Erythroblast (primary cell): ENCODE results near the gene CPHXL2.

ENCODE experiments used
- DNase-seq, 2 experiments: peaks; one replicate each; lab custom pipeline; 2025; lab: John Stamatoyannopoulos, UW
- GATA1 ChIP-seq: IDR thresholded peaks from 2 replicates; pipeline ENCODE4 v1.6.1; 2011; ENCODE audit warnings: low read depth, mild to moderate bottlenecking, control low read depth, low read length, moderate library complexity
- POLR2A ChIP-seq: IDR thresholded peaks from 2 replicates; pipeline ENCODE4 v1.6.1; 2011; ENCODE audit warnings: mild to moderate bottlenecking, low read length

The CPHXL2 gene

GRCh38 chr16:75622761-75623605 is 53.8 kb downstream of the CPHXL2 start, which contains the start of gene ADAT1:
TSS of gene ADAT1 (minus strand) at chr16:75623281. CDS start at chr16:75620799, 2,482 bp downstream.
- TF ChIP-seq POLR2A: peak; percentile 96
- no peak for TF ChIP-seq GATA1

GRCh38 chr16:75621170-75621477 is 55.7 kb downstream of the CPHXL2 start:
- TF ChIP-seq POLR2A (no peak), GATA1 (peak; percentile 25)
- peak; percentile 89 to 92 for DNase-seq

More at GRCh38 chr16:75622761-75623605, 53.8 kb downstream of the CPHXL2 start, which contains the start of gene ADAT1:
- DNase-seq: peak; percentile 98 to 99

- DNase-seq: peak; percentile 82 to 88
- TF ChIP-seq POLR2A: no peak
- no peak for TF ChIP-seq GATA1
These were observed 56.3 kb downstream of the CPHXL2 start for GRCh38 chr16:75620326-75621169.

- DNase-seq: no peak
- TF ChIP-seq POLR2A (no peak), GATA1 (no peak)
These were observed 58.0 kb downstream of the CPHXL2 start for GRCh38 chr16:75618780-75619179.

- no peak for DNase-seq
- TF ChIP-seq POLR2A: no peak
- TF ChIP-seq GATA1: no peak
These were observed 59.7 kb downstream of the CPHXL2 start for GRCh38 chr16:75617121-75617520.

GRCh38 chr16:75616521-75617010 is 60.2 kb downstream of the CPHXL2 start:
- TF ChIP-seq GATA1: no peak
- no peak for TF ChIP-seq POLR2A

GRCh38 chr16:75615619-75616018 is 61.2 kb downstream of the CPHXL2 start:
- TF ChIP-seq POLR2A (no peak), GATA1 (no peak)
- DNase-seq: no peak

More at GRCh38 chr16:75616521-75617010, 60.2 kb downstream of the CPHXL2 start:
- no peak for DNase-seq

GRCh38 chr16:75614066-75614897 is 62.5 kb downstream of the CPHXL2 start:
- TF ChIP-seq GATA1: no peak
- TF ChIP-seq POLR2A: no peak
- DNase-seq: no peak
